A549 (cell line): ENCODE results near the gene AP1M1. TPM values are rescaled to one million over a fixed set of nuclear protein-coding genes. Genes with fewer than 3 reads are reported as not detected.
A peak's percentile ranks its signal among the peaks of the same experiment; 100 is the strongest.

Experiments used
- ATAC-seq, 2 experiments: fragments of 200-7000 bp in 1 of 2; fragments of >200 bp in 1 of 2; cut with Nextera tagmentation in 1 of 2; cut with Tn5 transposase in 1 of 2; 3 replicates each; pipeline versions ENCODE4 v1.8.0 to v1.9.1; 2018 to 2020; ENCODE audit warnings: mild to moderate bottlenecking in 1 of 2, moderate library complexity in 1 of 2
- CTCF ChIA-PET: fragments of 300-600 bp; sonication (Branson Sonifier 250); formaldehyde crosslinking; extraction: SDS; loops from one replicate; lab custom pipeline; 2021; ENCODE audit warnings: antibody characterized with exemption, inconsistent platforms; lab: Yijun Ruan, JAX
- POLR2A ChIA-PET: fragments of 350-600 bp; formaldehyde crosslinking; extraction: SDS; loops from one replicate; lab custom pipeline; 2021; ENCODE audit warnings: antibody characterized with exemption, inconsistent platforms; lab: Yijun Ruan, JAX
- DNase-seq, 2 experiments: peaks; one replicate each; pipeline versions ENCODE4 v3.0.0 to v3.0.0-alpha.2; 2011 to 2016; ENCODE audit warnings: low read depth in 1 of 2, low spot score in 1 of 2
- FAIRE-seq: peaks from 2 replicates; lab custom pipeline; 2011; peaks lifted over from hg19 to GRCh38; lab: Jason Lieb, UNC
- H3K27ac ChIP-seq, 2 experiments: fragments of >200 bp; sonication (Bioruptor Twin); formaldehyde crosslinking; 3 replicates each; pipeline ENCODE4 v1.5.1; 2016 to 2017
- H3K4me1 ChIP-seq: fragments of >200 bp; sonication (Bioruptor Twin); formaldehyde crosslinking; 3 replicates; pipeline ENCODE4 v1.6.1; 2016
- H3K4me2 ChIP-seq: fragments of >200 bp; sonication (Bioruptor Twin); formaldehyde crosslinking; 3 replicates; pipeline ENCODE4 v1.6.1; 2016
- H3K4me3 ChIP-seq: fragments of >200 bp; sonication (Bioruptor Twin); formaldehyde crosslinking; 3 replicates; pipeline ENCODE4 v1.5.1; 2016
- H3K9me3 ChIP-seq: fragments of >200 bp; sonication (Bioruptor Twin); formaldehyde crosslinking; 3 replicates; pipeline ENCODE4 v1.6.1; 2016
- CBX2 ChIP-seq: fragments of 200-600 bp; sonication (generic); IDR thresholded peaks from 2 replicates; pipeline ENCODE4 v1.6.1; 2016; ENCODE audit warnings: low read depth, mild to moderate bottlenecking, borderline replicate concordance
- CEBPB ChIP-seq, 2 experiments: fragments of >200 bp in 1 of 2; sonication (Bioruptor Twin) in 1 of 2; formaldehyde crosslinking in 1 of 2; IDR thresholded peaks; 2 replicates each; pipeline ENCODE4 v1.6.1; 2012 to 2016
- CHD2 ChIP-seq: fragments of 150-350 bp; IDR thresholded peaks from 2 replicates; pipeline ENCODE4 v1.6.1; 2014; ENCODE audit warnings: low read length; ENCODE audit not compliant: partially characterized antibody
- CHD4 ChIP-seq: fragments of 200-600 bp; sonication (generic); IDR thresholded peaks from 2 replicates; pipeline ENCODE4 v1.6.1; 2016; ENCODE audit warnings: antibody characterized with exemption, mild to moderate bottlenecking, borderline replicate concordance
- EHF ChIP-seq: fragments of 250-450 bp; sonication (Bioruptor Pico); IDR thresholded peaks from 2 replicates; pipeline ENCODE4 v1.5.0; 2020; ENCODE audit warnings: mild to moderate bottlenecking
- EP300 ChIP-seq, 2 experiments: fragments of >200 bp; sonication (Bioruptor Twin); formaldehyde crosslinking; IDR thresholded peaks; 2 replicates in 1 of 2; 3 replicates in 1 of 2; pipeline ENCODE4 v1.6.1; 2016 to 2017
- GATA3 ChIP-seq: IDR thresholded peaks from 2 replicates; pipeline ENCODE4 v1.6.1; 2012; ENCODE audit warnings: borderline replicate concordance
- HES2 ChIP-seq: fragments of >200 bp; sonication (Bioruptor Twin); formaldehyde crosslinking; IDR thresholded peaks from 2 replicates; pipeline ENCODE4 v1.6.1; 2016
- HEYL ChIP-seq: fragments of 250-450 bp; sonication (Bioruptor Pico); IDR thresholded peaks from 2 replicates; pipeline ENCODE4 v1.8.0; 2021; ENCODE audit warnings: mild to moderate bottlenecking, moderate library complexity
- HOXA7 ChIP-seq: fragments of 250-450 bp; sonication (Bioruptor Pico); IDR thresholded peaks from 2 replicates; pipeline ENCODE4 v1.5.0; 2020; ENCODE audit warnings: mild to moderate bottlenecking, moderate library complexity
- HOXB13 ChIP-seq: fragments of 250-450 bp; sonication (Bioruptor Pico); IDR thresholded peaks from 2 replicates; pipeline ENCODE4 v1.5.0; 2020; ENCODE audit warnings: low read depth, mild to moderate bottlenecking, moderate library complexity
- JUN ChIP-seq, 2 experiments: fragments of >200 bp; sonication (Bioruptor Twin); formaldehyde crosslinking; IDR thresholded peaks; 2 replicates in 1 of 2; 3 replicates in 1 of 2; pipeline ENCODE4 v1.6.1; 2016 to 2017
- KDM1A ChIP-seq: fragments of 200-600 bp; sonication (generic); IDR thresholded peaks from 2 replicates; pipeline ENCODE4 v1.6.1; 2016; ENCODE audit warnings: low read depth, mild to moderate bottlenecking
- MAFK ChIP-seq: fragments of 450-650 bp; IDR thresholded peaks from 2 replicates; pipeline ENCODE4 v1.6.1; 2014; ENCODE audit not compliant: partially characterized antibody
- MYC ChIP-seq: IDR thresholded peaks from 2 replicates; pipeline ENCODE4 v1.6.1; 2012; ENCODE audit warnings: mild to moderate bottlenecking, inconsistent platforms, low read length, improper control_type of control experiment, borderline replicate concordance
- NPAS2 ChIP-seq: fragments of 250-450 bp; sonication (Bioruptor Pico); IDR thresholded peaks from 2 replicates; pipeline ENCODE4 v1.8.0; 2022; ENCODE audit warnings: mild to moderate bottlenecking, moderate library complexity, borderline replicate concordance
- PHF8 ChIP-seq: fragments of 200-600 bp; sonication (generic); IDR thresholded peaks from 2 replicates; pipeline ENCODE4 v1.6.1; 2016; ENCODE audit warnings: low read depth, mild to moderate bottlenecking, antibody characterized with exemption, moderate library complexity, borderline replicate concordance
- POLR2AphosphoS2 ChIP-seq: conservative IDR thresholded peaks from 2 replicates; pipeline ENCODE4 v1.6.1; 2012; ENCODE audit warnings: low read length, improper control_type of control experiment, inconsistent platforms
- RARB ChIP-seq: fragments of 250-450 bp; sonication (Bioruptor Pico); IDR thresholded peaks from 2 replicates; pipeline ENCODE4 v1.8.0; 2021; ENCODE audit warnings: mild to moderate bottlenecking, moderate library complexity
- RFX5 ChIP-seq: fragments of 450-650 bp; IDR thresholded peaks from 2 replicates; pipeline ENCODE4 v1.7.1; 2014; ENCODE audit warnings: antibody characterized with exemption, mild to moderate bottlenecking, moderate library complexity
- SMC3 ChIP-seq: fragments of >200 bp; sonication (Bioruptor Twin); formaldehyde crosslinking; IDR thresholded peaks from 3 replicates; pipeline ENCODE4 v1.6.1; 2018; ENCODE audit warnings: inconsistent platforms
- TFCP2L1 ChIP-seq: fragments of 250-450 bp; sonication (Bioruptor Pico); IDR thresholded peaks from 2 replicates; pipeline ENCODE4 v1.5.0; 2021; ENCODE audit warnings: mild to moderate bottlenecking
- USF2 ChIP-seq: fragments of 450-650 bp; IDR thresholded peaks from 2 replicates; pipeline ENCODE4 v1.6.1; 2014; ENCODE audit warnings: antibody characterized with exemption
- ZC3H11A ChIP-seq: fragments of 450-650 bp; IDR thresholded peaks from 2 replicates; pipeline ENCODE4 v1.6.1; 2014; ENCODE audit warnings: antibody characterized with exemption, mild to moderate bottlenecking
- ZFP36 ChIP-seq: fragments of 450-650 bp; IDR thresholded peaks from 2 replicates; pipeline ENCODE4 v1.6.1; 2014; ENCODE audit warnings: borderline replicate concordance; ENCODE audit not compliant: partially characterized antibody
- ZSCAN20 ChIP-seq: fragments of 250-450 bp; sonication (Bioruptor Pico); IDR thresholded peaks from 2 replicates; pipeline ENCODE4 v1.8.0; 2022; ENCODE audit warnings: mild to moderate bottlenecking, moderate library complexity
- WGBS: methylation state at CpG from one replicate; pipeline ENCODE4 v1.1.6; 2017; ENCODE audit errors: missing lambda C conversion rate; 5-methylcytosine and 5-hydroxymethylcytosine counted together
- polyA plus RNA-seq, 4 experiments: library from polyadenylated mRNA; depleted of rRNA in 3 of 4; stranded (reverse); fragments of >200 nt; fragmentation: RNase III in 1 of 4; extraction: RNeasy Plus Mini Kit Qiagen cat#74134 plus additional on column Dnase treatment in 1 of 4; gene quantifications; 2 replicates in 3 of 4; 3 replicates in 1 of 4; pipeline ENCODE4 v1.2.3, GENCODE V29; 2011 to 2017
- TF ChIP-seq, protein P1 (sequence below): fragments of 200-600 bp; sonication (generic); IDR thresholded peaks from 2 replicates; pipeline ENCODE4 v1.6.1; 2016; ENCODE audit warnings: antibody characterized with exemption, mild to moderate bottlenecking, moderate library complexity

The AP1M1 gene
- polyA plus RNA-seq, 2 of the 4 experiments (the other 2 are of a cell fraction) = 42.5 to 63.0 TPM

DNA sequence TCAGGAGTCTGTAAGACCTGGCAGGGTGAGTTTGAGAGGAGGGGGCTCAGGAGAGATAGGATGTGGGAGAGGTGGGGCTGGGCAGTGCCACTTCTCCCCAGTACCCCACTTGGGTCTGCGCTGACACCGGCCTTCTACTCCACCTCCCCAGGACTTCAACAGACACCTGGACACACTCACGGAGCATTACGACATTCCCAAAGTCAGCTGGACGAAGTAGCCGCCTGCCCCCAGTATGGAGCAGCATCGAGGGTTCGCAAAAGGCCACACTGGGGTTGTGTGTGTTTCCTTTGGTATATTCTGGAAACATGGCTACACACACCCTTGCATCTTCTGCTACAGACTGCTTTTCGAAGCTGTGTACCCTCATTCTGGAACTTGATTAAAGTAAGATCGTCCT is 7.0 kb upstream of the AP1M1 start:
- TF ChIP-seq HES2 = no peak
- no peak for TF ChIP-seq CBX2
- TF ChIP-seq KDM1A = no peak
- no peak for TF ChIP-seq ZC3H11A
- no peak for TF ChIP-seq HEYL
- TF ChIP-seq RARB (CRISPR knock-in tag) = no peak
- no peak for TF ChIP-seq CEBPB (IDR thresholded peaks at IDR 0.05)
- TF ChIP-seq ZFP36 = no peak
- TF ChIP-seq, protein P1, sequence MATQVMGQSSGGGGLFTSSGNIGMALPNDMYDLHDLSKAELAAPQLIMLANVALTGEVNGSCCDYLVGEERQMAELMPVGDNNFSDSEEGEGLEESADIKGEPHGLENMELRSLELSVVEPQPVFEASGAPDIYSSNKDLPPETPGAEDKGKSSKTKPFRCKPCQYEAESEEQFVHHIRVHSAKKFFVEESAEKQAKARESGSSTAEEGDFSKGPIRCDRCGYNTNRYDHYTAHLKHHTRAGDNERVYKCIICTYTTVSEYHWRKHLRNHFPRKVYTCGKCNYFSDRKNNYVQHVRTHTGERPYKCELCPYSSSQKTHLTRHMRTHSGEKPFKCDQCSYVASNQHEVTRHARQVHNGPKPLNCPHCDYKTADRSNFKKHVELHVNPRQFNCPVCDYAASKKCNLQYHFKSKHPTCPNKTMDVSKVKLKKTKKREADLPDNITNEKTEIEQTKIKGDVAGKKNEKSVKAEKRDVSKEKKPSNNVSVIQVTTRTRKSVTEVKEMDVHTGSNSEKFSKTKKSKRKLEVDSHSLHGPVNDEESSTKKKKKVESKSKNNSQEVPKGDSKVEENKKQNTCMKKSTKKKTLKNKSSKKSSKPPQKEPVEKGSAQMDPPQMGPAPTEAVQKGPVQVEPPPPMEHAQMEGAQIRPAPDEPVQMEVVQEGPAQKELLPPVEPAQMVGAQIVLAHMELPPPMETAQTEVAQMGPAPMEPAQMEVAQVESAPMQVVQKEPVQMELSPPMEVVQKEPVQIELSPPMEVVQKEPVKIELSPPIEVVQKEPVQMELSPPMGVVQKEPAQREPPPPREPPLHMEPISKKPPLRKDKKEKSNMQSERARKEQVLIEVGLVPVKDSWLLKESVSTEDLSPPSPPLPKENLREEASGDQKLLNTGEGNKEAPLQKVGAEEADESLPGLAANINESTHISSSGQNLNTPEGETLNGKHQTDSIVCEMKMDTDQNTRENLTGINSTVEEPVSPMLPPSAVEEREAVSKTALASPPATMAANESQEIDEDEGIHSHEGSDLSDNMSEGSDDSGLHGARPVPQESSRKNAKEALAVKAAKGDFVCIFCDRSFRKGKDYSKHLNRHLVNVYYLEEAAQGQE = no peak
- TF ChIP-seq TFCP2L1 = no peak
- no peak for TF ChIP-seq POLR2AphosphoS2
- no peak for TF ChIP-seq RFX5
- TF ChIP-seq ZSCAN20 (CRISPR knock-in tag) = no peak
- TF ChIP-seq HOXB13 (CRISPR knock-in tag) = no peak
- TF ChIP-seq JUN (IDR thresholded peaks at IDR 0.05) = no peak
- TF ChIP-seq SMC3 = no peak
- CTCF ChIA-PET = no interaction called here
- FAIRE-seq = no peak

GRCh38 chr19:16191216-16191908 is 6.3 kb upstream of the AP1M1 start:
- no peak overlapping the region for H3K4me3 ChIP-seq
- ChIA-PET POLR2A (no interaction called here), CTCF (no interaction called here)
- no peak overlapping the region for H3K27ac ChIP-seq
- no peaks in the 10 kb centered on the region for H3K9me3 ChIP-seq
- H3K4me1 ChIP-seq = peaks cover 7% of the 10 kb centered on the region; the same call in 1 of the 3 replicates
- DNase-seq (no peak), ATAC-seq (peak; percentile 52 to 54; a peak in 5 of 6 replicates), FAIRE-seq (no peak)
- TF ChIP-seq GATA3 = no peak
- no peak for TF ChIP-seq EP300 (IDR thresholded peaks at IDR 0.05)
- TF ChIP-seq HOXA7 (CRISPR knock-in tag) = no peak
- no peak for TF ChIP-seq MYC
- no peak for TF ChIP-seq SMC3
- no peak for TF ChIP-seq MAFK
- no peak for TF ChIP-seq NPAS2 (CRISPR knock-in tag)
- no peak for TF ChIP-seq USF2
- TF ChIP-seq EHF (CRISPR knock-in tag) = no peak
- no peak for TF ChIP-seq CHD4
- TF ChIP-seq, protein P1 = no peak
- TF ChIP-seq CHD2 = no peak
- no peak for TF ChIP-seq HES2
- no peak for TF ChIP-seq PHF8
- WGBS = 73% methylated on average over 7 of the region's 16 CpGs
- H3K4me2 ChIP-seq = no peak overlapping the region

More for the DNA sequence above, 7.0 kb upstream of the AP1M1 start:
- POLR2A ChIA-PET = no interaction called here
- DNase-seq (no peak), ATAC-seq (no peak)
- Histone ChIP-seq H3K4me1 (0 out of 3 replicates have a peak, but pooled peaks cover 4% of the 10 kb centered on the region), H3K4me3 (no peak overlapping the region), H3K4me2 (no peak overlapping the region), H3K9me3 (no peaks in the 10 kb centered on the region), H3K27ac (no peak overlapping the region)
- WGBS = 94% methylated on average over 10 of the region's 10 CpGs
